Measurements from ENCODE around the gene COPG2. TPM values are rescaled to one million over a fixed set of nuclear protein-coding genes. Genes with fewer than 3 reads are reported as not detected.
"Not testable (repeated sequence)": the region's sequence is repeated elsewhere in the genome, so short reads cannot be mapped to it uniquely, and the experiment has no call there.

The COPG2 gene
- total RNA-seq, 1 donor, result 28.0 TPM

DNA sequence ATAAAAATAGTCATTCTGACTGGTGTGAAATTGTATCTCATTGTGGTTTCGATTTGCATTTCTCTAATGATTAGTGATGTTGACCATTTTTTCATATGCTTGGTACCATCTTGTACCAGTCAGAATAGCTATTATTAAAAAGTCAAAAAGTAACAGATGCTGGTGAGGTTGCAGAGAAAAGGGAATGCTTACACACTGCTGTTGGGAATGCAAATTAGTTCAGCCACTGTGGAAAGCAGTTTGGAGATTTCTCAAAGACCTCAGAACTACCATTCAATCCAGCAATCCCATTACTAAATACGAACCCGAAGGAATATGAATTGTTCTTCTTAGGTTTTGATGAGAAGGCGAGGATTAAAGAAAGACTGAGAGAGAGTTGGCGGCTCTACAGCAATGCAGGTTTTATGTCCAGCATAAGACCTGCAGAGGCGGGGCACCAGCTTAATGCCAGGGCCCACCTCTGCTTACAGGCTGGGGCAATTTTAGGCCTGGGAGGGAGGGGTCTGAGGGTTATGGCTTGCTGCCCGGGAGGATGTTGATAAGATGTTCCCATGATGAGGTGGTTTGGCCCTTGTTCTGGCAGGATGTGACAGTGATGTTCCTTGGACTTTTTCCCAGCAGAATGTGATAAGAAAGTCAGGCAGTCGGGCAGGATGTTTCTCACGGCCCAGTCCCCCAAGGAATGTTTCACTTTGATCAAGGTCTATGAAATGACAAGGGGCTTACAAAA lies 102.2 kb downstream of the COPG2 start:
- no peak for DNase-seq (ENCODE audit: low read depth in 2 of 3, low spot score in 2 of 3)

DNA sequence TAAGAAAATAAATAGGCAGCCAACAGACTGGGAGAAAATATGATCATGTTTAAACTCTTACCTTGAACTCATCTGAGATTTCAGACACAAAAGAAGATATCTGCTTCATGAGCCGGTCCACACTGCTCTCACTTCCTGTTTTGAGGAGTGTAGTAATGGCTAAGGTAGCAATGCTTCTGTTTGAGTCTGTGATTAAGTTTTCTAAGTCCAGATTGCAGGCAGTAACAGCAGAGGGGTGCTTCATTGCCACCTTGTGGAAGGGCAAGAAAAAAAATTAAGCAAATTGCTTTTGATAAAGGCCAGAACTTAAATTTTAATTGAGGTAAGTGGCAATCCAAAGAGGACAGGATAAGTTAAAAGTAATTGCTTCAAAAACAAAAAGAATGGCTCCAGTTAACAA lies 107.6 kb downstream of the COPG2 start:
- DNase-seq (ENCODE audit: low read depth in 2 of 3, low spot score in 2 of 3), result peak in 2 of 3 donors; percentile 26 to 63

DNA sequence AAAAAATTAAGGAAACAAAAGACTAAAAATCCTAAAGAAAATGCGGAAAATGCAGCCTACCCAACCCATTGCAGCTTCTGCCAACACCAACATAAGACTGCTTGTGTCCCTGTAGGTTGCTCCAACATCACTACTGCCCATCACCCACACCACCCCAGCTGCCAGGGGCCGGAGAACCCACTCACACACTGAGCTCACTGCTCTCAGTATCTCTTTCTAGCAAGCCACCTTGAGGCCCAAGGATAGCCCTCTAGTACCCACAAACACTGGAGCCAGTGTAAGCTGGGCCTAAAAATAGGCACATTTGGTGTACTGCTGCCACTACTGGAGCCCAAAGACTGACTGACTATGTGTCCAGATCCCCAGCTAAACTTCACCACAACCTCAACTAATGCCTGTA lies 109.4 kb downstream of the COPG2 start:
- DNase-seq (ENCODE audit: low read depth in 2 of 3, low spot score in 2 of 3), result no peak

DNA sequence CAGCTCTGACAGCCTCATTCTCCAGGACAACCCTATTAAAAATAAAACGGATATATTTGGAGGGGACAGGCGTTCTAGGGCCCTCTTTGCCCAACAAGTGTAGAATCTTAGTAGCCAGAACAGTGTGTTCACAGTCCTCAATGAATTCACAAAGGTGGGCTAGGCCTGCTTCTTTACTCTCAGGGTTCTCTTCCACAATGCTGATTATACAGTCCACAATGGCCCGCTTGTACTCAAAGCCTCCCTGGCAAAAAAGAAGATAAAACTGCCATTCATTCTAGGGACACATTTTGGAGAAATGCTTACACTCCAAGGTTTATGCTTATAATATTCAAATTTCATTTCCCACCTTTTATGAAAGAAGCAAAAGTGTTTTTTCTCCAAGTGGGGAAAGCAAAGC lies 114.1 kb downstream of the COPG2 start:
- DNase-seq (ENCODE audit: low read depth in 2 of 3, low spot score in 2 of 3), result no peak

DNA sequence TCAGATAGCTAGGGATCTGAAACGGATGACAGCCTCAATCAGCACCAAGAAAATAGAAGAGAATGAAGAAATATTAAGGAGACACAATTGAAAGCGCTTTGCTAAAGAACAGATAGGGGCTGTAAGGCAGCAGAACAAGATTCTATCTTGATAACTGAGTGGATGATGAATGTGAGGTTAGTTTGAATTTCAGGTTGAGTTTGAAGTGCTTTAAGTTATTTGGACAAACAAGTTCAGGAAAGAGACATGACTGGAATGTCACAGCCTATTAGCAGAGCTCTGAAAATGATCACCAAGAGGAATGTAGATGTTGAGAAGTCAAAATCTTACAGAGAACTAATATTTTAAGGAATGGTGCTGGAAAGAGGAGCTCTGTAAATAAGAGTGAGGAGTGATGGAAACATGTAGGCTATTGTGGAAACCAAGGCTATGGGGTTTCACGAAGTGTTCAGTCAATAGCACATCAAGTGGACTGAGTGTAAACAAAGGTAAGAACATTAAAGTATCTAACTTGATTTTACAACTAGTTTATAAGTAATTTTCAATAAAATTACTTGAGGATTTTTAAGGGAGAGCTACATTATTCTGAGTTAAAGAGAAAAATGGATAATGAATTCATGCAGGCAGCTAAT lies 115.0 kb downstream of the COPG2 start:
- no peak for DNase-seq (ENCODE audit: low read depth in 2 of 3, low spot score in 2 of 3)

DNA sequence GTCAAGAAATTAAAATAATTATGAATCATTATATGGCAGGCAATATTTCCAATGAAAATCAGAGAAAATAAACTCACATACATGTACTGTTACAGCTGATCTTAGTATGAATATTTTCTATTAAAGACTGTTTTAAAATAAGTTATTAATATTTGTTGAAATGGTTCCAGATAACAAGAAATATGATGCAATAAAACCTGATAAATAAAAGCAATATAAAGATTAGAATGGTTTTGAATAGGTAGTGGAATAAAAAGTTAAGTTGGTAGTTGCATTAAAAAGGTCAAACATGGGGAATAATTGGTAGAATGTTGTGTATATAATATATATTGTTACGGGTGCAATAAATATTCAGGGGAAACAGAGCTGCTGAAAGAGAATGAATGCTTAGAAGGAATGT lies 124.2 kb downstream of the COPG2 start:
- no peak for DNase-seq (ENCODE audit: low read depth in 2 of 3, low spot score in 2 of 3)

DNA sequence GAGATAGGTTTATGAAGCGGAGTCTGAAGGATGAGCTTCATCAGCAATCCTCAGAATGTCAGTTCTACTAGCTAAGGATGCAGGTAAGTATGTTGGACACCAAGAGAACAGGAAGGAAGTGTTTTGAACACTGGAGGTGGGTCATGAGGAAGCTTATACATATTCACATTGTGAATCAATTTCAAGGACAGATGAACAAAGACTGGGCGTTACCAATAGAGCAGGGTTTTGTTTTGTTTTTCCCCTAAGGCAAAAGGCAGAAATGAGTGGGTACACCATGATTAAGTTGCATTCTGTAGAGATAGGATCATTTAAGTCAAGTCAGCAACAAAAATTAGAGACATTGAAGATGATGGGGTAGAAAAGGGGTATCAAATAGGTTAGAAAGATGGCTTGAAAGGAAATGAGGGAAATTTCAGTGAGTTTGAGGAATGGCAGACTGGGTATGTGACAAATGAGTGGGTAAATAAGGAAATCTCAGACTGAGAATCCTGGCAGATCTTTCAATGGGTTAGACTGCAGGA lies 125.0 kb downstream of the COPG2 start:
- no peak for DNase-seq (ENCODE audit: low read depth in 2 of 3, low spot score in 2 of 3)

DNA sequence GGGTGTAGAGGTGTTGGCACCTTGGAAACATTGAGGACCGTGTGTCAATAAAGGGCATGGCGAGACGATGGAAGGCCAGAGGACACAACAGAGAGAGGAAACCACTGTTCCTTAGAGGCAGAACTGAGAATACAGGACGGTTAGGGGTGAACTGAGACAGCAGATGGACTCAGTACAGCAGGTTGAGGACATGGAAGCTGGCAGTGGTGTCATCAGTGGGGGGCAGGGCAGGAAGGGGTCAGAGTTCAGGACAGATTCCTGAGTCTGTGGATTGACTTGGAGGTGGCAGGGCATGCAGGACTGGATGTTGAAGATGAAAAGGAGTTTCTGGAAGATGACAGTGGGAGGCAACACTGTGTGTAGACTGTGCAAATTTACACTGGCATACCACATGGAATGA lies 126.3 kb downstream of the COPG2 start:
- DNase-seq (ENCODE audit: low read depth in 2 of 3, low spot score in 2 of 3), result not testable (repeated sequence)

DNA sequence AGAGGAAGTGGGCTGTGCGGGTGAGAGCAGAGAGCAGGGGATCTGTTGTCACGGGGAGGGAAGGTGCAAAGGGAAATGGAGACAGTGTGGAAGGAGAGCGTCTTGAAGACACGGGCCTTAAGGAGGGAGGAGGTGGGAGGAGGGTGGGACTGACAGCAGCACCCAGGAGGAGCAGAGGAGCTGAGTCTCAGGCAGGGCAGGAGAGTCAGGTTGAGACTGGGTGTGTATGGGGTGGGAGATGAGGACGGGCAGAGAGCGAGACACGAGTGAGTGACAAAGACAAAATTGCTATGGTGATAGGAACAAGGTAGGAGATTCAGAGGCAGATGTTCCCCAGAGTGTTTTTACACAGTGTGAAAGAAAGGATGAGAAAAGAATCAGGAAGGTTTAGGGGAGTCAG lies 127.3 kb downstream of the COPG2 start:
- DNase-seq (ENCODE audit: low read depth in 2 of 3, low spot score in 2 of 3), result not testable (repeated sequence)

DNA sequence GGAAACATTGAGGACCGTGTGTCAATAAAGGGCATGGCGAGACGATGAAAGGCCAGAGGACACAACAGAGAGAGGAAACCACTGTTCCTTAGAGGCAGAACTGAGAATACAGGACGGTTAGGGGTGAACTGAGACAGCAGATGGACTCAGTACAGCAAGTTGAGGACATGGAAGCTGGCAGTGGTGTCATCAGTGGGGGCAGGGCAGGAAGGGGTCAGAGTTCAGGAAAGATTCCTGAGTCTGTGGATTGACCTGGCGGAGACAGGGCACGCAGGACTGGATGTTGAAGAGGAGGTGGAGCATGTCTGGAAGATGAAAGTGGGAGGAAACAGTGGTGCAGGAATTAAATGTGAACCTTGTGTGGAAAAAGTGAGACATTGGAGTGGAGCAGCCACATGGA lies 130.7 kb downstream of the COPG2 start:
- not testable (repeated sequence) for DNase-seq (ENCODE audit: low read depth in 2 of 3, low spot score in 2 of 3)

DNA sequence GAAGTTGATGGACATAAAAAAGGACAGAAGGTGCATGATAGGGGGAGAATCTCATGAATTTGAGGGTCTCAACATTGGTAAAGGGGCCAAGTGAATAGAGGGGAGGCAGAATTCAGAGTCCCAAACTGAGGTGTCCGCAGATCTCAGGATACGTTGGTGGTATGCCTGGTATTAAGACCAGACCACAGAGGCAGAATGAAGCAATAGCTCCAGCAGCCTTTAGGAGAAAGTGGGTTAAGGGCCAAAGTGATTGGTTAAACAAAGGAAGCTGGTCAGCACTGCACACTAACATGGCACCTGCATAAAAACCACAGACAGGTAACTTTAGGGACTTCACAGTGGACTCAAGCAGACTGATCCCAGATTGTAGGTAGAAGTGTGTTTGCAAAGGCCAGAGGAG lies 139.1 kb downstream of the COPG2 start:
- no peak for DNase-seq (ENCODE audit: low read depth in 2 of 3, low spot score in 2 of 3)

DNA sequence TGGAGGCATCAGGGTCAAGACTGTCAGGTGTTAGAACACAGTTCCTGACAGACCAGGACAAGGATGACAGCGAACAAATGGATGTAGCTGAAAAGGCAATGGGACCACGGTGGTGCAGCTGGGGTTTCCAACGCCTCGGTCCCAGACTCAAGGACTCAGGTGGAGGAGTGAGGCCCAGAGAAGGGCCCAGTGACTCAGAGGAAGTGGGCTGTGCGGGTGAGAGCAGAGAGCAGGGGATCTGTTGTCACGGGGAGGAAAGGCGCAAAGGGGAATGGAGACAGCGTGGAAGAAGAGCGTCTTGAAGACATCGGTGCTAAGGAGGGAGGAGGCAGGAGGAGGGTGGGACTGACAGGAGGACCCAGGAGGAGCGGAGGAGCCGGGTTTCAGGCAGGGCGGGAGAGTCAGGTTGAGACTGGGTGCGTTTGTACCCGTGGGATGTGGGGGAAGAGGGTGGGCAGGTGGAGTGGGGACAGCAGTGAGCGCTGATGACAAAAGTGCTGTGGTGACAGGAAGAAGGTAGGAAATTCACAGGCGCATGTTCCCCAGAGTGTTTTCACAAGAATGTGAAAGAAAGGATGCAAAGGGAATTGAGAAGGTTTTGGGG lies 140.7 kb downstream of the COPG2 start:
- DNase-seq (ENCODE audit: low read depth in 2 of 3, low spot score in 2 of 3), result not testable (repeated sequence)

DNA sequence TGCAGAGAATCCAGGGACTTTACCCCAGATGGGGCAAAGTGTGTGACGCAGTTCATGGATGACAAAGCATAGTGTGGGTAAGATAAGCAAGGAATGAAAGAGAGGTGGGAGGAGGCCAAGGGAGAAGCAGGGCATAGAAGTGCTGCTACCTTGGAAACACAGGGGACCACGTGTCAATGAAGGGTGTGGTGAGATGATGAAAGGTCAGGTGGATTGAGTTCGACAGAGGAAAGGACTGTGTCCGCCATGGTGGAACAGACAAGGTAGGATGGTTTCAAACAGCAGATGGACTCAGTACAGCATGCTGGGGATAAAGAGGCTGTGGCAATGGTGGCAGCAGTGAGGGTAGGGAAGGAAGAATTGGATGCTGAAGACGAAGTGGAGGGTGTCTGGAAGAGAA lies 143.9 kb downstream of the COPG2 start:
- DNase-seq (ENCODE audit: low read depth in 2 of 3, low spot score in 2 of 3), result no peak

DNA sequence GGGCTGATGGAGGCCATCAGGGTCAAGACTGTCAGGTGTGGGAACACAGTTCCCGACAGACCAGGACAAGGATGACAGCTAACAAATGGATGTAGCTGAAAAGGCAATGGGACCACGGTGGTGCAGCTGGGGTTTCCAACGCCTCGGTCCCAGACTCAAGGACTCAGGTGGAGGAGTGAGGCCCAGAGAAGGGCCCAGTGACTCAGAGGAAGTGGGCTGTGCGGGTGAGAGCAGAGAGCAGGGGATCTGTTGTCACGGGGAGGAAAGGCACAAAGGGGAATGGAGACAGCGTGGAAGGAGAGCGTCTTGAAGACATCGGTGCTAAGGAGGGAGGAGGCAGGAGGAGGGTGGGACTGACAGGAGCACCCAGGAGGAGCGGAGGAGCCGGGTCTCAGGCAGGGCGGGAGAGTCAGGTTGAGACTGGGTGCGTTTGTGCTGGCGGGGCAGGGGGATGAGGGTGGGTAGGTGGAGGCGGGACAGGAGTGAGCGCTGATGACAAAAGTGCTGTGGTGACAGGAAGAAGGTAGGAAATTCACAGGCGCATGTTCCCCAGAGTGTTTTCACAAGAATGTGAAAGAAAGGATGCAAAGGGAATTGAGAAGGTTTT lies 144.9 kb downstream of the COPG2 start:
- DNase-seq (ENCODE audit: low read depth in 2 of 3, low spot score in 2 of 3), result not testable (repeated sequence)

DNA sequence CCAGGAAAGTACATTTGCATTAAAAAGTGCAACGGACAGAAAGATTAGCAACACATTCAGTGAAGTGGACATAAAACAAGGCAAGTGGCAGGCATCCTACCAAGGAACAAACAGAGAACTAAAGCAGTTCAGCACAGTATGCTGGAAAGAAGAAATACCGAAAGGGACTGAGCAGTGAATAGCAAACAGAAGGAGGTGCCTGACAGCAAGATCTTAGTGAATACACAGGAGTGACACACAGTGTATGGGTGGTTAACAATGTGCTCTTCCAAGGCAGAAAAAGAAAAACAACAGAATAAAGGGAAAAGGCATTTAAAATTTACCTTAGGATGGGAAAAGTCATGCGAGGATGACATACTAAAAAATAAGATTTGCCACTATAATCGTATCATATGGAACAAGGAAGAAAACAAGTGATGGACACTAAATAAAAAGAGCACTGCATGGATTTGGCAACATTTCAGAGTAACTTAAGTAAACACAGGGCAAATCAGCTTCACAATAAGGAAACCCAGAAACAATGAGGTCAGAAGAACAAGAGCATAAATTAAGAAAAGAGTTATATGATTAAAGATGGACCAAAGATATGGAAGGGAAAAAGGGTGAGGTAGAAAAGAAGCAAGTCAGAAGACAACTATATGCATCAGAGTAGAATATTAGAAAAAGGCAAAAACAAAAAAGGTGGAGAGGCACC lies 147.1 kb downstream of the COPG2 start:
- DNase-seq (ENCODE audit: low read depth in 2 of 3, low spot score in 2 of 3), result no peak

DNA sequence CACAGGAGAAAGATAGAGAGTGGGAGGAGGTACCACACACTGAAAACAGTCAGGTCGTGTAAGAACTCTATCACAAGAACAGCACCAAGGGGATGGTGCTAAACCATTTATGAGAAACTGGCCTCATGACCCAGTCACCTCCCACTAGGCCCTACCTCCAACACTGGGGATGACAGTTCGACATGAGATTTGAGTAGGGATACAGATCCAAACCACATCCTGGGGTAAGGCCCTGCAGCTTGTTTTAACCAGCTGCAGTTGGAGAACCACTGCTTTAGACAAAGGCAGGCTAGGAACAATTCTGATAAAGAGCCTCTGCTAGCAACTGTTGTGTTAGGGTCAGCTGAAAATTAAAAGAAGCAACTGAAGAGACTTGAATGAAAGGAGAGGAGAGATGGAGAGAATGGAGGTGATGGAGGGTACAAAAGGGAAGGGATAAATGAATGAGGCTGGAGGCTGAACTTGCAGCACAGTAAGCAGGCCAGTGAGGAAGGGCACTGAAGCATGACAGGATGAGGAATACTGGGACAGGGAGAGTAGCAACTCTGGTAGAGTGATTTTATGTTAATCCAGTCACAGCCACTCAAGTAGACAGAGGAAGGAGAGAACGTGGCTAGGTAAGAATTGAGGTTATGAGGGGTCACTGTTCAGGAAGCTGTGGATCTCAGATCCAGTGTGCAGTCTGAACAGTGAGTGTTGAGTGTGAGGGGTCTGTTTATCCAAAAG lies 153.1 kb downstream of the COPG2 start:
- no peak for DNase-seq (ENCODE audit: low read depth in 2 of 3, low spot score in 2 of 3)

DNA sequence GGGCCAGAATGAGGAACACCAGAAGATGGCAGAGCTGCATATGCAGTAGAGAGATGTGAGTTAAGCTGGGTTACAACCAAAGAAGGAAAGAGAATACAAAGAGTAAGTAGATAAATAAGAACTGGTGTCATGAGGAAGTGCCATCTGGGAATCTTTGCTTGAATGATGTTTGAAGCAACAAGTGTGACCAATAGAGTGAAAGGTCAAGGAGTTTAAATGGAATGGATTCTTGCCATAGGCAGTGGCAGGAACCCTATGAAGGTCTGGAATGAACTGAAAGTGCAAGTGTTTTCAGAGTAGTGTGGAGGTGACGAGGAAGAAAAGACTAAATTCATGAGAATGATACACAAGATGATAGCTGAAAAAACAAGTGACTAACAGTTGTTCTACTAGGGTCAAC lies 155.1 kb downstream of the COPG2 start:
- no peak for DNase-seq (ENCODE audit: low read depth in 2 of 3, low spot score in 2 of 3)

DNA sequence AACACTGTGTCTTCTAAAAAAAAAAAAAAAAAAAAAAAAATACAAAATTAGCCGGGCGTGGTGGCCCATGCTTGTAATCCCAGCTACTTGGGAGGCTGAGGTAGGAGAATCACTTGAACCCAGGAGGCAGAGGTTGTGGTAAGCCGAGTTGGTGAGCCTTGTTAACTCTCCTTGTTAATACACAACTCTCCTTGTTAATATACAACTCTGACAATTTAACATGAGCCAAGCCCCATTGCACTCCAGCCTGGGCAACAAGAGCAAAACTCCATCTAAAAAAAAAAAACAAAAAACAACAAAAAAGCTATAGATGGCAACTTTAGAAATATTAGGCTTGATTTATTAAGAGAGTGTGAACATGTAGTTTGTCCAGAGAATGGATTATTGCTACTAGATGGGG lies 156.5 kb downstream of the COPG2 start:
- DNase-seq (ENCODE audit: low read depth in 2 of 3, low spot score in 2 of 3), result not testable (repeated sequence)

DNA sequence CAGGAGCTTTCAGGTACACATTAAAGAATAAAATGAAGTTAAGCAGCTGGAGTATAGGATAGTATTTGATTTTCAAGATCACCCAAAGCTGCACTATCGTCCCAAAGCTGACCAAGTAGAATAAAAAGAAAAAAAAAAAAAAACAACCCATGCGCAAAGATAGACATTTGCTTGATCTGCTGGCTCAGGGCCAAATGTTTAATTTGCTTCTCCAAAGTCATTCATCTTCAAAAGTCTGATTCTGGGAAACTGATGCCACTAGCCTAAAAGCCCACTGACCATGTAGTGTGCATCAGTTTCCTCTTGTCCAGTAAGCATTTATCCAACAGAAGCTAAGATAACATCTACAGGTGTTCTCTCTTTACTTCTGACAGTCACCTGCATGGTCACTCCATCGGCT lies 162.2 kb downstream of the COPG2 start:
- no peak for DNase-seq (ENCODE audit: low read depth in 2 of 3, low spot score in 2 of 3)

DNA sequence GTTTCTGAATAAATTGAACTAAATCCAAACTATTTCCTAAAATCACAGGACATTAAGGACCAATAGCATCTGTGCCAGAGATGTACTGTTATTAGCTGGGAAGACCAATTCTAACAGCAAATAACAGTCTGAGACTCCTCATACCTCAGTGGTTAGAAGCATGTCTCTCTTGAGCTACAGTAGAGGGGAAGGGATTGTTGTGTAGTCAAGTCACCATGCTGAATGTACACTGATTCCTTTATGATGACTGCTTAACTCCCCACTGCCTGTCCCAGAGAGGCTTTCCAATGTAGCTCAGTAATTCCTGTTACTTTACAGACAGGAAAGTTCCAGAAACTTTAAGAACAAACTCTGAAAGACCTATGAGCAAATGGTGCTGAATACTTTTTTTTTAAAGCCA lies 162.8 kb downstream of the COPG2 start:
- DNase-seq (ENCODE audit: low read depth in 2 of 3, low spot score in 2 of 3), result no peak

Data from hematopoietic multipotent progenitor cell (in vitro differentiated cells).